GM19240 (cell line): ENCODE data around the gene EPN1.

Experiments
- DNase-seq: peaks from one replicate; pipeline ENCODE4 v3.0.0; 2011; ENCODE audit warnings: low spot score; ENCODE audit not compliant: insufficient read length

The EPN1 gene

DNA sequence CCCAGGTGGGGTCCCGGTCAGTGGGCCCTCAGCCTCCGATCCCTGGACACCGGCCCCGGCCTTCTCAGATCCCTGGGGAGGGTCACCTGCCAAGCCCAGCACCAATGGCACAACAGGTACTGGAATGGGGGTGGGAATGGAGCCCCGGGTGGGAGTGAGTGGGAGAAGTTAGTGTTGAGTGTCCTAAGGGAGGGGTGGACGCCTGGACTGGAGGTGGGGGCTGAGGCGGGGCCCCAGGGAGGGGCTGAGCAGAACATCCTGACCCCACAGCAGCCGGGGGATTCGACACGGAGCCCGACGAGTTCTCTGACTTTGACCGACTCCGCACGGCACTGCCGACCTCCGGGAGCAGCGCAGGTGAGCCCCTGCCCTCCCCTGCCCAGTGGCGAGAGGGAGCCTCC is 17.7 kb downstream of the EPN1 start:
- DNase-seq = no peak

DNA sequence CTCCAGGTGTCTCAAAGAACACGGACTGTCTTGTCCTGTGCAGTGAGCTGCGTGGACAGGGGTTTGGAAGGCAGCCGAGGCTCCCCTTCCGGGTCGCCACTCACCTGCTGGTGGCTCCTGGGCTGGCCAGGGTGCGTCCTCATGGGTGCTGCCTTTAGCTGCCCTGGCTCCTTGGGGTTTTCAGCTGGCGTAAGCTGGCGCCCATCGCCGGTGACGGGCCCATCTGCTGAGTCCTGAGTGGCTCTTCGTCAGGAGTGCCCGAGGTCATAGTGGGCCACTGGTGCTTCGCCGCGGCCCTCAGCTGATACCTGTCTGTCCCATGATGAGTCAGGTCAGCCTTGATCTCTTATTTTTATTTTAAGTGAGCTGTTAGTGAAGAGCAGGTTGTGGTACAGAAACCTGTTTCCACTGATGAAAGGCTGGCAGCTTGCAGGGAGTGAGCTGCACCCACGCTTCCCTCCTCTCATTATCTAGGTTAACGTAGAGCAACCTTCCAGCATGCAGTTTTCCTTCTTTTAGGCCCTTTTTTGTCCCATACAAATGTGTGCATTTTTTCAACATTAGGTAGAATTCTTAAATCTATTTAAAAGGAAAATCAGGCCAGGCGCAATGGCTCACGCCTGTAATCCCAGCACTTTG is 18.4 kb downstream of the EPN1 start:
- no peak for DNase-seq

DNA sequence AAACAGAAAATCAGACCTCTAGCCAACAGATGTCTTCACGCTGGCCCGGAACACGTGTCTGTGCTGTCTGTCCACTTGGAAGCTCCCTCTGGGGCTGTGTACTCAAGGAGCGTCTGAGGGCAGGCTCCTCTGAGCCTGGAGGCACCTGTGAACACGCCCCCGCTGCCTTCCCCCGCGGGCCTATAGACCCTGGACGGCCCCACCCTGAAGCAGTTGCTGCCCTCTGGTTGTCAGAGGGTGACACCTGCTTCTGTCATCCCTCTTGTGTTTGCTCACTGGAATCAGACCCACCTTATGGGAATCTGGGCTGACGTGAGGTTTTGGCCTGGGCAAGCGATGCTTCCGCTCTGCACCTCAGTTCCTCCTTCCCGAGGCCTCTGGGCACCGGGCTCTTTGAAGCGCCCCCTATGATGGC is 19.2 kb downstream of the EPN1 start:
- DNase-seq = no peak

DNA sequence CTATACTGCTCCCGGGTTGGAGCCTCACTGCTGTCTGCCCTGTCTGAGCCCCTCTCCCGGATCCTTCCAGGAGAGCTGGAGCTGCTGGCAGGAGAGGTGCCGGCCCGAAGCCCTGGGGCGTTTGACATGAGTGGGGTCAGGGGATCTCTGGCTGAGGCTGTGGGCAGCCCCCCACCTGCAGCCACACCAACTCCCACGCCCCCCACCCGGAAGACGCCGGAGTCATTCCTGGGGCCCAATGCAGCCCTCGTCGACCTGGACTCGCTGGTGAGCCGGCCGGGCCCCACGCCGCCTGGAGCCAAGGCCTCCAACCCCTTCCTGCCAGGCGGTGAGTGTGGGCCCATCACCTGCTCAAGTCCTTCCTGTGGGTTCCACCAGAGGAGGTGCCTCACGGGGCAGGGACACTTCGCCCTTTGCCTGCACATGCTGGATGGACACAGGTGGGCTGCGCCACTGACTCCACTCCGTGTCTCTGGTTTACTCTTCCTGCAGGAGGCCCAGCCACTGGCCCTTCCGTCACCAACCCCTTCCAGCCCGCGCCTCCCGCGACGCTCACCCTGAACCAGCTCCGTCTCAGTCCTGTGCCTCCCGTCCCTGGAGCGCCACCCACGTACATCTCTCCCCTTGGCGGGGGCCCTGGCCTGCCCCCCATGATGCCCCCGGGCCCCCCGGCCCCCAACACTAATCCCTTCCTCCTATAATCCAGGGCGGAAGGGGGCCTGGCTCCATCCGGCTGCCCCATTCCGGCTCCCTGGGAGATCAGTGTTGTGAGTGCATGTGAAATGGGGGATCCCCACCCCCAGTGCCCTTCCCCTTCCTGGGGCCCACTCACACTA is 19.8 kb downstream of the EPN1 start:
- no peak for DNase-seq

DNA sequence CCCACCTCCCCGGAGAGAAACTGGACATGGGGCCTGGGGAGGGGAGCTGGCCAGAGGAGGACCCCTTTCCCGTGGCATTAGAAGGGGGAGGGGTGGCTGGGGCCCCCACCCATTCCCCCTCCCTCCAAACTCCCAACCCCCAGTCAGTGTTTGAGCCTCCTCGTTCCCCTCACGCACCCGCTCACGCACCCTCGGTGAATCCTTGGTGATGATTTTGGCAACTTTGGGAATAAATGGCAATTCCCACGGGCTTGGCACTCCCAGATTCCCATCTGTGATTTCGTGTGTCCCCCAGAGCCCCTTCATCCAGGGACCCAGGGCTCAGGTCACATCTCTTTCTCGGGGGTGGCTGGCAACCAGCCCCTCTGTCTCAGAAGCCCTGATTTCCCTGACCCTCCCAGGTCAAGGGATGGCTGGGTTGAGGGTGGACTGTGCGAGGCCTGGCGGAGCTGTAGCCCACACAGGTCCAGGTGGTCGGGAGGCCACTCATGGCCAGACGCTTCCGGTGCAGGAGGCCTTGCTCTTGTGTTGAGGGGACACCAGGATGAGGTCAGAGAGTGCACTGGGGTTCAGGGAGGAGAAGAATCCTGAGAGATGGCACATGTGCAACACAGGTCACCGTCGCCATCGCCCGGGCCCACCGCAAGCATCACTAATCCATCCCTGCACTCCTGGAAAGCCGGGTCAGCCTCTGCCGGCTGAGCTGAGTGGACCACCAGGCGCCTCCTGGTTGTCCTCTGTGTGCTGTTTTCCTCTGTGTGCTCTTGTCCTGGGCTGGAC is 20.7 kb downstream of the EPN1 start:
- no peak for DNase-seq

DNA sequence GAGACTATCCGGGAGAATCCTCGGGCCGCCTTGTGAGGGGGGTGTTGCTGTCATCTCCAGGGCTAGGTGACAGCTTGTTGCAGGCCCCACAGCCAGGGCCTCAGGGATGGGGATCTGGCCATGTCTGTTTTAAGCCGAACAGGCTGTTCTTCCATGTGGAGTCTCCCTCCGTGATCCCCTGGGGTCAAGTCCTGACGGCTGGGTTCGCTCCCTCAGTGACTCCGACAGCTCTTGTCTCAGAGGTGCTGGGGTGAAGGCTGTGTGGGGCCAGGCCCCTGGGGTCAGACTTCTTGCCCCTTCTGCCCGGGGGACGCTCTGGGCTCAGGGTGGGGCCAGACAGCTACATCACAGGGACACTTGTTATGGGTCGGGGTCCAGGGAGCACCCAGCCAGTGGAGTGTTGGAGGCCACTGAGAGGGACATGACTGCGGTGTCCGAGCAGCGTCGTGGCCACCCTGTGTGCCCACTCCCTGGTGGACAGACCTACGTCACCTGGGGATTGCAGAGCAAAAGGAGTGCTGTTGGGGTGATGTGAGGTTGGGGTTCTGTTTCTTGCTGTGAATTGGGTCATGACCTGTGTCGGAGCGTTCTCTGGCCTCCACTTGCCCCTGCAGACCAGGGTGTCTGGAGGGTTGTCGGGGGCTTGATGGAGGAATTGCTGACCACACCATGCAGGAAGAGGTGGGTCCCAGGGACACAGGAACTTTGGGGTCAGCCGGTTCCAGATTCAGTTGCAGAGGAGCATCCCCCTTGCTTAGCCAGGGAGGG is 21.5 kb downstream of the EPN1 start:
- no peak for DNase-seq

DNA sequence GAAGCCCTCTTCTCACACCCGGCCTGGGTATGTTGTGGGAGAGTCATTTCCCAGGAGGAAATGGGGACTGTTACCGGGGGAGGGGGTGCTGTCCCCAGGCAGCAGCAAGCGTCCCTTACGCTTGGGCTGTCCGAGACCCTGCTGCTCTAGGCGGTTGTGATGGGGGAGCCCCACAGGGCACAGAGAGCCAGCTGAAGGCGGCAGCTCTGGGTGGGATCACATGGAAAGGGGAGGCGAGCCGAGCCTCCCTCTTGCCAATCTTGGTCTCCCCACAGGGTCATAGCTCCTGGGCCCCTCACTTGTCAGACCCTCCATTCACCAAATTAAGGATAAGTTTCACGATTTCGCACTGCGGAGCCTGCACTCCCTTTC is 22.0 kb downstream of the EPN1 start:
- no peak for DNase-seq

DNA sequence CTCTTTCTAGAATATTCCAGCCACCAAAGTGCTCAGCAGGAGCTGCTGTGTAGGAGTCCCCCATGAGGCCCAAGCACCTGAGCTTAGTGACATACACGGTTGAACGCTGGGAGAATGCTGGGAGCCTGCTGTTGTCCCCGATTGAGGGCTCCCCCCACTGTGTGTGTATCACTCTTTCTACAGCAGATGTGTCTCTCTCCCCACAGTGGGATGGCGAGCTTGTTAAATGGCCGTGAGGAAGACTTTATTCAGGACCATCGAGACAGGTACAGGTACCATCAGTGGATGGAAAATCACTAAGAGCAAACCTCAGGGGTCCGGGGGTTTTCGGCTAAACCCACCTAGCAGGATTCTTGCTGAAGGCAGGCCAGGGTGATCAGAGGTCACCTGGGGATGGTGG is 22.7 kb downstream of the EPN1 start:
- DNase-seq = no peak

DNA sequence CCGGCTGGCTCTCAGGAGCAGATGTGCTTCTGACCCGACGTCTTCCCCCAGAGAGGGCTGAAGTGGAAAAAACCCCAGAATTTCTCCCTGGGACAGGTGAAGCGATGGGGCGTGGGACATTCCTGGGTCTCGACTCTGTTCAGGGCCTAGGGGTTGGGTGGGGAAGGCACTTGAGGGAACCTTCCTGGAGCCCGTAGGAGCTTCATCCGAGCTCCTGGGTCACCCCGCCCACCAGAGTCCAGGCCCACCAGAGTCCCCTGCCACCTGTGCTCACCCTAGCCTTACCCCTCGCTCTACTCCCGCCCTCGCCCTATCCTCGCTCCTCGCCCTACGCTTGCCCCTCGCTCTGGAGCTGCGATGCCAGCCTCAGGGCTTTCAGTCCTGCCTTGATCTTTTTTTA is 23.2 kb downstream of the EPN1 start:
- no peak for DNase-seq

DNA sequence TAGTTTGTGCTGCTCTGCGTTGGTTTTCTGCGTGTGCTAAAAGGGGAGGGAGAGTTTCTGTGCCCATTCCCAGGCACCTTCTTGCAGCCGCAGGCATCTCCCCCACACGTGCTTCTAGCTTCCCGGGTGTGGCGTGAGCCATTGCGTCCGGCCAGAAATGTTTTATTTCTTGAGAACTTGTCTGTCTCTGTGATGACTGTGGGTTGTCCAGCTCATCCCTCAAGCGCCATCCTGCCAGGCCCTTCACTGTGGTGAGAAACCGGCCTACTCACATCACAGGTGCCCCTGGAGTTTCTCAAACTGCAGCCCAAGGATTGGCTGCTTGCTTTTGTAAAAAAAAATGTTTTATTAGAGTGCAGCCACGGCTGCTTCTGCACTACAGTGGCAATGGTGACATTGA is 24.2 kb downstream of the EPN1 start:
- DNase-seq = no peak

DNA sequence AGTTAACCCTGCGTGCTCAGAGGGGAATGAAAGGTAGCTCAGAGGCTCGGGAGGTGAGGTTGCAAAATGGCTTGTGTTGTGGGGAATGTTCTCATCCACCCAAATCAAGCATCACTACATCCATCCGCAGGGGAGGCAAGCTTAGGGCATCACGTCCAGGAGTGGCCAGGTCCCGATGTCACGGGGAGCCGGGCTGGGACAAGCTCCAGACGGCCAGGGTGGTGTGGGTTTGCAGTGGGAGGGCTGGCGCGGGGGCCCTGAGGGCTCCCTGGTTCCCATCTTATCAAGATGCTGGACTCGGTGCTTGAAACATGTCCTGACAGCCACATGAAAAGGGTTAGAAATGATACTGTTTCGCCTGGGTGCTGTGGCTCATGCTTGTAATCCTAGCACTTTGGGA is 25.8 kb downstream of the EPN1 start:
- no peak for DNase-seq

DNA sequence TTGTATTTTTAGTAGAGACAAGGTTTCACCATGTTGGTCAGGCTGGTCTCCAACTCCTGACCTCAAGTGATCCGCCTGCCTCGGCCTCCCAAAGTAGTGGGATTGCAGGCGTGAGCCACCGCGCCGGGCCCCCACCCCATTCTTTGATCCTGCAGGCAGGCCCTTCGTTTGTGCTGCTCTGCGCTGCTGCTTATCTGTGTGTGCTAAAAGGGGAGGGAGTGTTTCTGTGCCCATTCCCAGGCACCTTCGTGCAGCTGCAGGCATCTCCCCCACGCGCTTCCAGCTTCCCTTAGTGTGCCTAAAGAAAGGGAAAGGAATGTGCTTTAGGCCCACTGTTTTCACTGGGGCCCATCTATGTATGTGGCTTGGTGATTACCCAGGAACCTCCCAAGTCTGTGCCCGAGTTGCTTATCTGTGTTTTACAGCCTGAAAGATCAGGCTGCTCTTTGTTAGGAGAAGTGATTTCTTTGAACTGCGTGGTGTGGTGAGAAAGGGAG is 27.2 kb downstream of the EPN1 start:
- DNase-seq = no peak

DNA sequence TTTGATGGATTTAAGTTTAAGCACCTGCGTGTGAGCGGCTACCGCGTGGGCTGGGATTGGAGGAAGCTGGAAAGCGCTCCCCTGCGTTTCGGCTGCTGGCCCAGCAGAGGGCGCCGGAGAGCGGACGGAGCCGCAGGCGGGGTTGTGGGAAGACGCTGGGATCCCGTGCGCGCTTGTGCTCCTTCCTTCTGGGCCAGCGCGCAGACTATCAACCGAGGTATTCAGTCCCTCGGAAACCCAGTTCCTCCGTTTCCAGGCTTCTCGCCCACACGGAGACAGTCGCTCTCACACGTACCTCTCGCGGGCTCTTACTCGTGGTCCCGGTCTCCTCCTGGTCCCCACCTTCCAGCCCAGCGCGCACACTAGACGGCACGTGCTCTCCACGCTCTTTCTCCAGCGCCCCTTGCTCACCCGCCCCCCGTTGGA is 28.8 kb downstream of the EPN1 start:
- no peak for DNase-seq

DNA sequence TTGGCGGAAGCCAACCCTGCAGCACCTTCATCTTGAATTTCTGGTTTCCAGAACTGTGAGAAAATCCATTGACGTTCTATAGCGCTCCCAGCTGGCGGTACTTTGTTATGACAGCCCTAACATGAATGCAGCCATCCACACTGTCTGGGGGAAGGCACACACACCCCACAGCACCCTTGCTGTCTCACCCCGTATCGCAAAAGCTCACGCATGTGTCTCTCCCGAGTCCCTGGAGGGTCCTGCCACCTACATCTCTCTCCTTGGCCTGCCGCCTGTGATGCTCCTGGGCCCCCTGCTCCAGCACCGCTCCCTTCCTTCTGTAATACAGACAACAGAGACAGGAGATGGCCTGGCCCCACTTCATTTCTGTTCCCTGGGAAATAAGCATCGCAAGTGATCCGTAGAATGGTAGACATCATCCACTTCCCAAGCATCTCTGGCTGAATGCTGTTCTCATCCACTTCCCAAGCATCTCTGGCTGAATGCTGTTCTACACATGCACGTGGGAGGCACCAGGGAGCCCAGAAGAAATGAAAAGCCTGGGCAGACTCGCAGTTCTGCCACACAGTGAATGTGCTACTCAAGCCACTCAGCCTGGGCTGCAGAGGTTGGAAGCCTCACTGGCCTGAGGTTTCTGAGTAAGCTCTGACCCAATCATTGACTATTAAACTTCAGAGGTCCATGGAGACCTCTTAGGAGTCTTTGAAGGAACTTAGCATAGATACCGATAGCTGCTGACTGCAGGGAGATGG is 29.6 kb downstream of the EPN1 start:
- DNase-seq = no peak

DNA sequence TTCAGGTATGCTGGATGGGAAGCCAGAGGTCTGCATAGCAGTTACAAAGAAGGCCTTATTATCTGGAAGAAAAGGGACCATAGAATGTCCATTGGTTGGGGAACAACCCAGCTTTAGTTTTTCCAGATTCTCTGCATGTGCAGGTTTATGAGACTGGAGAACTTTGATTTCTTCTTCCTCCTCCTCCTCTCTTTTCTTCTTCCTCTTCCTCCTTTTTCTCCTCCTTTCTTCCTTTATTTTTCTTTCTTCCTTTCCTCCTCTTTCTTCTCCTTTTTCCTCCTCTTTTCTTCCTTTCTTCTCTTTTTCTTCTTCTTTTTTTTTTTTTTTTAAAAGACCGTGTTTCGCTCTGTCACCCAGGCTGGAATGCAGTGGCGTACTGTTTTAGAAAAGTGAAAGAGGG is 30.9 kb downstream of the EPN1 start:
- DNase-seq = no peak

DNA sequence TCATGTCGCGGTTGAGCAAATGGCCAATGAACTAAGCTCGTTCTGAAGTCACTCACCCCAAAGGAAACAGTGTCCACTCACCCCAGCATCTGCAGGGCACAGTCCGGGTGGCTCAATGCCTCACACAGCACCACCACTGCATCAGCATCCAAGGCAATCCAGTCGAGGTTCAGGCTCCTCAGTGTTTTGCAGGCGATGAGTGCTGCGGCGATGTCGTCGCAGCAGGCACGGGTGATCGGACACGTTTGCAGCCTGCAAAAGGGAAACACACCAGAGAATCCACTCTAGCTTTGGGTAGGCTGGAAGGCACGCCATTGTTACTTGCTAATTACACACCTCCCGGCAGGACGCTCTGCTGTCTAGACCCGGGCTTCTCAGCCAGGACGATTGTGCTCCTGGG is 36.7 kb downstream of the EPN1 start:
- no peak for DNase-seq

DNA sequence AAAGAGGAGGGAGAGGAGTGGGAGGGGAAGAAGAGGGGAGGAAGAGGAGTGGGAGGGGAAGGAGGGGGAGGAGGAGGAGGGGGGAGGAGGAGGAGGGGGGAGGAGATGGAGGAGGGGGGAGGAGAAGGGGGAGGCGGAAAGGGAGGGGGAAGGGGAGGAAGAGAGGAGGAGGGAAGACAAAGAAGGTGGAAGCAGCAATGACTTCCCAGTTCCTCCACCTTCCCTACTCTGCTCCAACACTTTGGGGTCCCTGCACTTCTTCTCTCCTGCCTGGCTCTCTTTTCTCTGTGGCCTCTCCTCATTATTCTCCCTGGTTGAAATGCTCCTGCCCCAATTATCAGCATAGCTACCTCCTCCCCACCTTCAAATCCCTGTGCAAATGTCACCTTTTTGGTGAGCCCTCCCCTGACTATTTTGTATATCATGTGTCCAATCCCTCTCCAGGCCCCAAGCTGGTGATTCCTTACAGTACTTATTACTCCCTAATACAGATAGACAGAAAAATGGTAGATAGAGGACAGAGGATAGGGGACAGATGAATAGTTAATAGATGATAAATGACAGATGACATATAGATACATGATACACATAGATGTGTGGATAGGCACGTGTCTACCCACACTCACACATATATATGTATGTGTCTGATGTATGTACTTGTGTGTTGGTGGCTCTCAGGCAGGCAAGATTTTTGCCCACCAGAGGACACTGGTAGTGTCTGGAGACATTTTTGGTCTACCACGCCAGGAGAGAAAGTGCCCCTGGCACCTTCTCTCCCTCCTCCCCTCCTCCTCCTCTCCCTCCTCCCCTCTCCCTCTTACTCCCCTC is 38.0 kb downstream of the EPN1 start:
- no peak for DNase-seq

DNA sequence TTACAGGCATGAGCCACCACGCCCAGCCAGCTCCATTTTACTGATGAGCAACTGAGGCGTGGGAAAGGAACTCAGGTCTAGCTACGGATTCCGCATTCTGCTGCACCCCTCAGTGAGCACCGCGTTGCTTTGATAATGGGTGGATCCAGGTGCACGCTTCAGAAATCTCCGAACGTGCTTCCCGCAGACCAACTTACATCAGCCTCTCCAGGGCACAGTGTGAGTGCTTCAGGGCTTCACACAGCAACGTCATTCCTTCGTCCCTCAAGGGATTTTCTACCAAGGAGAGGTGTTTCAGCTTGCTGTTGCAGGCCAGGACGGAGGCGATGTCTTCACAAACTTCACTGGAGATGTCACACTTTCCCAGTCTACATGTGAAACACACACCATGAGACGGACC is 41.5 kb downstream of the EPN1 start:
- no peak for DNase-seq

DNA sequence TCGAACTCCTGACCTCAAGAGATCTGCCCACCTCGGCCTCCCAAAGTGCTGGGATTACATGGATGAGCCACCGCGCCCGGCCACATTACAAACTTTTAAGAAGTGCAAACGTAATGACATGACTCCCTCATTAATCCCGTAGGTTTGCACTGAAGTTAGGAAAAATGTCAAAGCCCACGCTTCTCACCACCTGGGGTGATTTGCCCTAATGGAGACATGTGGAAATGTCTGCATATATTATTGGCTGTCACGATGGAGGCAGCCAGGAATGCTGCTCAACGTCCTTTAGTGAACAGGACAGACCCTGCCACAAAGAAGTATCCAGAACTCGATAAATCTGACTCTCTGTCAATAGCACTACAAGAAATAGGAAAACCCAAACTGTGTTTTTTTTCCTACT is 42.2 kb downstream of the EPN1 start:
- no peak for DNase-seq
